Stimulated activated CD8-positive, alpha-beta memory T cell treated with anti-CD3 and anti-CD28 coated beads, Interleukin-15, amount 100 ng/mL, for 1 hour (primary cell): Measurements from ENCODE around the gene MIEF1.
A peak's percentile ranks its signal among the peaks of the same experiment; 100 is the strongest.
"Not testable (repeated sequence)": the region's sequence is repeated elsewhere in the genome, so short reads cannot be mapped to it uniquely, and the experiment has no call there.

Source experiments
- DNase-seq: peaks from one replicate; pipeline ENCODE4 v3.0.0-alpha.2; 2020; ENCODE audit warnings: low read depth

The MIEF1 gene

GRCh38 chr22:39489094-39490068 is 12.7 kb upstream of the MIEF1 start:
- no peak for DNase-seq

- peak; percentile 54 for DNase-seq
These were observed 11.8 kb upstream of the MIEF1 start for GRCh38 chr22:39490135-39490798.

GRCh38 chr22:39490966-39491680 is 11.0 kb upstream of the MIEF1 start:
- DNase-seq, result no peak

GRCh38 chr22:39491696-39492095 is 10.4 kb upstream of the MIEF1 start:
- DNase-seq, result no peak

GRCh38 chr22:39492186-39492585 is 9.9 kb upstream of the MIEF1 start:
- DNase-seq, result no peak

- DNase-seq, result no peak
These were observed 8.3 kb upstream of the MIEF1 start for GRCh38 chr22:39493759-39494158.

- no peak for DNase-seq
These were observed 7.5 kb upstream of the MIEF1 start for GRCh38 chr22:39494471-39495120.

GRCh38 chr22:39496131-39496838 is 5.8 kb upstream of the MIEF1 start:
- DNase-seq, result peak; percentile 31

GRCh38 chr22:39497429-39497828 is 4.7 kb upstream of the MIEF1 start:
- no peak for DNase-seq

- DNase-seq, result no peak
These were observed 3.7 kb upstream of the MIEF1 start for GRCh38 chr22:39498368-39498767.

- DNase-seq, result no peak
These were observed 3.3 kb upstream of the MIEF1 start for GRCh38 chr22:39498802-39499201.

GRCh38 chr22:39500101-39500500 is 2.0 kb upstream of the MIEF1 start:
- DNase-seq, result no peak

- no peak for DNase-seq
These were observed 414 bp upstream of the MIEF1 start for GRCh38 chr22:39501644-39502108.

- no peak for DNase-seq
These were observed 809 bp downstream of the MIEF1 start for GRCh38 chr22:39502789-39503409.

GRCh38 chr22:39503630-39504029 is 1.5 kb downstream of the MIEF1 start:
- DNase-seq, result no peak

- no peak for DNase-seq
These were observed 2.0 kb downstream of the MIEF1 start for GRCh38 chr22:39504071-39504470.

- DNase-seq, result not testable (repeated sequence)
These were observed 4.9 kb downstream of the MIEF1 start for GRCh38 chr22:39507021-39507420.

GRCh38 chr22:39508393-39508792 is 6.3 kb downstream of the MIEF1 start:
- no peak for DNase-seq

- DNase-seq, result no peak
These were observed 8.5 kb downstream of the MIEF1 start for GRCh38 chr22:39510529-39511149.

GRCh38 chr22:39511226-39511625 is 9.1 kb downstream of the MIEF1 start:
- no peak for DNase-seq
